ENCODE measurements around the gene DDX41.
A peak's percentile ranks its signal among the peaks of the same experiment; 100 is the strongest.
"Not testable (repeated sequence)": the region's sequence is repeated elsewhere in the genome, so short reads cannot be mapped to it uniquely, and the experiment has no call there.

The DDX41 gene

GRCh38 chr5:177497292-177498012 is 19.3 kb downstream of the DDX41 start, which contains the start of gene PDLIM7:
TSS of gene PDLIM7 (minus strand) at chr5:177497604. CDS start at chr5:177496512, 1,092 bp downstream.
- peak; percentile 93 for DNase-seq

- no peak for DNase-seq
Measured at GRCh38 chr5:177496727-177497291, 20.0 kb downstream of the DDX41 start.

- DNase-seq, result no peak
Measured at GRCh38 chr5:177496070-177496726, 20.6 kb downstream of the DDX41 start.

GRCh38 chr5:177495243-177496060 is 21.3 kb downstream of the DDX41 start:
- no peak for DNase-seq

- no peak for DNase-seq
Measured at GRCh38 chr5:177494346-177495195, 22.2 kb downstream of the DDX41 start.

- no peak for DNase-seq
Measured at GRCh38 chr5:177493795-177494345, 22.9 kb downstream of the DDX41 start.

- no peak for DNase-seq
Measured at GRCh38 chr5:177492841-177493240, 23.9 kb downstream of the DDX41 start.

GRCh38 chr5:177491983-177492746 is 24.6 kb downstream of the DDX41 start:
- DNase-seq, result no peak

GRCh38 chr5:177491429-177491945 is 25.3 kb downstream of the DDX41 start:
- DNase-seq, result no peak

GRCh38 chr5:177490992-177491391 is 25.8 kb downstream of the DDX41 start:
- no peak for DNase-seq

GRCh38 chr5:177490311-177490991 is 26.3 kb downstream of the DDX41 start:
- no peak for DNase-seq

- DNase-seq, result no peak
Measured at GRCh38 chr5:177489119-177489716, 27.5 kb downstream of the DDX41 start.

- no peak for DNase-seq
Measured at GRCh38 chr5:177487975-177488374, 28.8 kb downstream of the DDX41 start.

- no peak for DNase-seq
Measured at GRCh38 chr5:177487144-177487543, 29.6 kb downstream of the DDX41 start.

- DNase-seq, result no peak
Measured at GRCh38 chr5:177486256-177486655, 30.5 kb downstream of the DDX41 start.

- DNase-seq, result not testable (repeated sequence)
Measured at GRCh38 chr5:177485753-177486152, 31.0 kb downstream of the DDX41 start.

- no peak for DNase-seq
Measured at GRCh38 chr5:177484902-177485549, 31.7 kb downstream of the DDX41 start.

GRCh38 chr5:177483994-177484901 is 32.5 kb downstream of the DDX41 start:
- DNase-seq, result no peak
